Measurements from ENCODE around the gene ATG10. TPM values are rescaled to one million over a fixed set of nuclear protein-coding genes. Genes with fewer than 3 reads are reported as not detected.

Gene ATG10
- total and polyA plus RNA-seq, 7 donors: 4.2 to 7.4 (median 6.0) TPM

DNA sequence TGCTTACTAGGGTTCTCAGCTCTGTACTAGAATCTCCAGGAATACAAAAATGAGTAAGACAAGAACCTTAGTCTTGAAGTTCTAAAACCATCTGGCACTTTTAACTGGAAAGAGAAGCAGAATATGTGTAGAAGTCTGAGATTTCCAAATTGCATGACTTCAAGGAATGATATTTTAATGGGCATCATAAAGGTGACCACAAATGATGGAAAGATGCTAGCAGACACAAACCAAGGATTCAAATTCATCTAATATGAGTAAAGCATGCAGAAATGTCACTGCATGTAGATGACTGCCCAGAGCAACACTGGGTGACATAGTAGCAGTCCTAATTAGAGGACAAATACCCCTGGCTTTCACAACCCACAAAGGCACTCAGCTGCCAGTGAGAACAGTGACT, 189.1 kb downstream of the ATG10 start:
- H3K36me3 ChIP-seq (ENCODE audit: insufficient read depth in 1 of 2, low read depth in 1 of 2): no peaks in the 10 kb centered on the region
- no peak overlapping the region for H3K27ac ChIP-seq
- TF ChIP-seq, protein P1, sequence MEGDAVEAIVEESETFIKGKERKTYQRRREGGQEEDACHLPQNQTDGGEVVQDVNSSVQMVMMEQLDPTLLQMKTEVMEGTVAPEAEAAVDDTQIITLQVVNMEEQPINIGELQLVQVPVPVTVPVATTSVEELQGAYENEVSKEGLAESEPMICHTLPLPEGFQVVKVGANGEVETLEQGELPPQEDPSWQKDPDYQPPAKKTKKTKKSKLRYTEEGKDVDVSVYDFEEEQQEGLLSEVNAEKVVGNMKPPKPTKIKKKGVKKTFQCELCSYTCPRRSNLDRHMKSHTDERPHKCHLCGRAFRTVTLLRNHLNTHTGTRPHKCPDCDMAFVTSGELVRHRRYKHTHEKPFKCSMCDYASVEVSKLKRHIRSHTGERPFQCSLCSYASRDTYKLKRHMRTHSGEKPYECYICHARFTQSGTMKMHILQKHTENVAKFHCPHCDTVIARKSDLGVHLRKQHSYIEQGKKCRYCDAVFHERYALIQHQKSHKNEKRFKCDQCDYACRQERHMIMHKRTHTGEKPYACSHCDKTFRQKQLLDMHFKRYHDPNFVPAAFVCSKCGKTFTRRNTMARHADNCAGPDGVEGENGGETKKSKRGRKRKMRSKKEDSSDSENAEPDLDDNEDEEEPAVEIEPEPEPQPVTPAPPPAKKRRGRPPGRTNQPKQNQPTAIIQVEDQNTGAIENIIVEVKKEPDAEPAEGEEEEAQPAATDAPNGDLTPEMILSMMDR (IDR thresholded peaks at IDR 0.05): no peak
- H3K4me3 ChIP-seq: no peak overlapping the region
- H3K4me1 ChIP-seq: peaks cover 12% of the 10 kb centered on the region
- DNase-seq: no peak
- no peaks in the 10 kb centered on the region for H3K27me3 ChIP-seq (ENCODE audit: insufficient read depth in 3 of 3, low read length in 2 of 3)
- H3K9me3 ChIP-seq: no peaks in the 10 kb centered on the region
- intact Hi-C loops (cut with DNase I): loop anchor here (5.0 to 10.0 kb wide), 3 partner anchors 306 to 734 kb away; partner anchors contain the start of gene SSBP2 (in 2 of the 2)
- no peak for ATAC-seq

DNA sequence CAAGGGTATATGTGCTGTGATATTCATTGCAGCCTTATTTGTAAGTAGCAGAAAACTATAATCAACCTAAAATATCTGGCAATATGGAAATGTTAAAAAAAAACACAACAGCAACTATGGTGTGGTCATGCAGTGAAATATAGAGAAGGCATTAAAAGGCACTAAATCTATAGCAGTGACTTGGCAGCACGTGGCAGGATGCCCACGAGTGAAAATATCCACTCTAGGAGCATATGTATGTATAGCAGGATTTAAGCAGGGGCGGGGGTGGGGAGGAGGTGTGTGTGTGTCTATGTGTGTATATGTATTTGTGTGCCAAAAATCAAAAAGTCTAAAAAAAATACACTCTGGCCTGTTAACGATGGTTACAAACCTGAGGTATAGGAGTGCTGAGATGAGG, 190.8 kb downstream of the ATG10 start:
- Histone ChIP-seq H3K4me3 (no peak overlapping the region), H3K4me1 (peaks cover 14% of the 10 kb centered on the region), H3K27me3 (ENCODE audit: insufficient read depth in 3 of 3, low read length in 2 of 3) (no peaks in the 10 kb centered on the region), H3K9me3 (no peaks in the 10 kb centered on the region), H3K27ac (no peak overlapping the region), H3K36me3 (ENCODE audit: insufficient read depth in 1 of 2, low read depth in 1 of 2) (no peaks in the 10 kb centered on the region)
- no peak for ATAC-seq
- TF ChIP-seq, protein P1 (IDR thresholded peaks at IDR 0.05): no peak
- no peak for DNase-seq
- intact Hi-C loops (cut with DNase I): loop anchor here (5.0 to 10.0 kb wide), 3 partner anchors 308 to 735 kb away; partner anchors contain the start of gene SSBP2 (in 2 of the 2)
- WGBS, 3 donors: 85 to 86% (median 86%) methylated on average over 4 of the region's 4 CpGs

DNA sequence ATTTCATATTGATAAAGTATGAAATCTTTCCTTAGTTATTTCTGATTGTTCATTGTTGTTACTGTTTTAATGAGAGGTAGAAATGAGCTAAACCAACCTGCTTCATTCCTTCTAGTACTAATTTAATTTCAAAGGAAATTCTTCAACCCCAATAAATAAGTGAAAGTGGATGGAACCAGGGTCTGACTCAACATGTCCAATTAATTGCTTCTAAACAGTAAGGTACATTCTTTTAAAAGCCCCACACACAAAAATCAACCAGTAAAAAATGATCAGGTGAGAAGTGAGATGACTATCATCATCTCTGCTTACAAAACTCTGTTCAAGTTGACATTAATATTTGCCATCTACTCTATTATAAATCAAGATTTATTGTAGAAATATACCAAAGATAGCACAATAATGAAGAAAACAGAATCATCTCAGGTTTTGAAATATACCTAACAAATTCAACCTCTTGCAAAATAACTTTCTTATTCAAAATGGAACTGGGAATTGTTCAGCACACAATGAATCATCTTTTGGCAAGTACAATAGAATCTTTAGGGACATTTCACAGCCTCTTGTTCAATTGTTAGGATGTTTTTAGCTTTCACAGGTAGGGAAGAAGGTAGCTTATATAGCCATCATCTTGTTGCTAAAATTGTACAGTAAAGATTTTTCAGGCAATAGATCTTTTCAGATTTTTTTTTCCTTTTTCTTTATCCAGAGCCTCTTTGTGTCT, 191.8 kb downstream of the ATG10 start:
- Histone ChIP-seq H3K9me3 (no peaks in the 10 kb centered on the region), H3K36me3 (ENCODE audit: insufficient read depth in 1 of 2, low read depth in 1 of 2) (no peaks in the 10 kb centered on the region), H3K27ac (no peak overlapping the region), H3K4me3 (no peak overlapping the region), H3K27me3 (ENCODE audit: insufficient read depth in 3 of 3, low read length in 2 of 3) (no peaks in the 10 kb centered on the region), H3K4me1 (peaks cover 14% of the 10 kb centered on the region)
- no peak for DNase-seq
- intact Hi-C loops (cut with DNase I): loop anchor here (5.0 to 10.0 kb wide), 3 partner anchors 309 to 736 kb away; partner anchors contain the start of gene SSBP2 (in 2 of the 2)
- TF ChIP-seq, protein P1 (IDR thresholded peaks at IDR 0.05): no peak
- no peak for ATAC-seq

DNA sequence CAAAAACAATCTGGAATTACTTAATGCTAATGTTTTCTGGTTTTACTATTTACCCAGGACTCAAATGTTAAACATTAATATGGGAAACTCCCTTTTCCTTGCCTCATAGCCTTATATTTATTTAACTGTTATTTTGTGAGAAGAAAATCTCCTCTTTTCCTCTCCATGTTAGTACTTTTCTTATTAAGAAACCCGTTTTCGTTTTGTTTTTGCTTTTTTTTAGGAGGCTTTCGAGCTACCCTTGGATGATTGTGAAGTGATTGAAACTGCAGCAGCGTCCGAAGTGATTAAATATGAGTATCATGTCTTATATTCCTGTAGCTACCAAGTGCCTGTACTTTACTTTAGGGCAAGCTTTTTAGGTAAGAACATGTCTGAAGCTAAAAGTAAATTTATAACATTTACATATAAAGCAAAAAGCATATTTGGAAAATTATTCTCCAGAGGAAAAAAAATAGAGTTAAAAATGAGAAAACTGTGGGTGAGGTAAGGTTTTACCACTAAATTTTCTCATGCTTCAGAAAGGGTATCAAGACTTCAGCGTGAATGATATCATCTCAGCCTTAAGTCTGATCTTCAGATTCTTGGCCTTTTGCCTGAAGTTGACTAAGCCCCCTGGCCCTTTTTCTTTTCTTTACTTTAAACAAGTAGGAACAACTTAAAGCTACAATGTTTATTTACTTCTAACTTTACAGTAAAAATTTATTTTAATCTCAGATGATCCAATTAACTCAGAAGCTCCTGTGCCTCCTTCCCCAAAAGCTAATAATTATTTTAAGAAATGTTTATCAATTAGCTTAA, 192.6 kb downstream of the ATG10 start:
- 65 to 82% (median 74%) methylated on average over 6 of the region's 6 CpGs for WGBS, 3 donors

More for the DNA sequence above, 192.6 kb downstream of the ATG10 start:
- intact Hi-C loops (cut with DNase I): loop anchor here (5.0 to 10.0 kb wide), 3 partner anchors 310 to 737 kb away; partner anchors contain the start of gene SSBP2 (in 2 of the 2)
- Histone ChIP-seq H3K4me3 (no peak overlapping the region), H3K27me3 (ENCODE audit: insufficient read depth in 3 of 3, low read length in 2 of 3) (no peaks in the 10 kb centered on the region), H3K36me3 (ENCODE audit: insufficient read depth in 1 of 2, low read depth in 1 of 2) (no peaks in the 10 kb centered on the region), H3K4me1 (peaks cover 14% of the 10 kb centered on the region), H3K9me3 (no peaks in the 10 kb centered on the region), H3K27ac (no peak overlapping the region)
- ATAC-seq: no peak
- TF ChIP-seq, protein P1 (IDR thresholded peaks at IDR 0.05): no peak
- DNase-seq: no peak

Measured in psoas muscle (tissue), 8 donors.